ENCODE results near the gene NGEF.
"Not testable (repeated sequence)": the region's sequence is repeated elsewhere in the genome, so short reads cannot be mapped to it uniquely, and the experiment has no call there.

NGEF gene

GRCh38 chr2:232926431-232926939 lies 86.6 kb downstream of the NGEF start:
- DNase-seq = no peak

- DNase-seq = no peak
These were observed 87.3 kb downstream of the NGEF start for GRCh38 chr2:232925821-232926156.

- no peak for DNase-seq
These were observed 87.8 kb downstream of the NGEF start for GRCh38 chr2:232925153-232925820.

GRCh38 chr2:232924433-232924832 lies 88.6 kb downstream of the NGEF start:
- DNase-seq = no peak

- no peak for DNase-seq
These were observed 92.3 kb downstream of the NGEF start for GRCh38 chr2:232920760-232921159.

DNA sequence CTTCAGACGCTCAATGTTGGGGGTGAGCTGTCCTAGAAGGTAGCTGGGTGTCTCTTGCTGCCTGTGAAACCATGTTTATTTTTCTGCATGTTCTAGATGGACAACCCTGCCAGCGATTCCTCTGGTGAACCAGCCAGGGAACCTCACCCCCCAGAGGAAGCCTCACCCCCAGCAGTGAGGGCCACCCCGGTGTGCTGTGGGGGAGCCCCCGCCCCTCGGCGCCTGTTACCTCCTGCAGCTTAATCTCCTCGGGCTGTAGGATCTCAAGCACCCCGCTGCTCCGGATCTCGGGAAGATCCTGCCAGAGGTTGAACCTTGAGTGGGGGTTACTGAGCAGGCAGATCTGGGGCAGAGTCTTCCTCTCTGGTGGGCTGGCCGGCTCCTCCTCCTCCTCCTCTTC lies 93.0 kb downstream of the NGEF start:
- no peak for DNase-seq

DNA sequence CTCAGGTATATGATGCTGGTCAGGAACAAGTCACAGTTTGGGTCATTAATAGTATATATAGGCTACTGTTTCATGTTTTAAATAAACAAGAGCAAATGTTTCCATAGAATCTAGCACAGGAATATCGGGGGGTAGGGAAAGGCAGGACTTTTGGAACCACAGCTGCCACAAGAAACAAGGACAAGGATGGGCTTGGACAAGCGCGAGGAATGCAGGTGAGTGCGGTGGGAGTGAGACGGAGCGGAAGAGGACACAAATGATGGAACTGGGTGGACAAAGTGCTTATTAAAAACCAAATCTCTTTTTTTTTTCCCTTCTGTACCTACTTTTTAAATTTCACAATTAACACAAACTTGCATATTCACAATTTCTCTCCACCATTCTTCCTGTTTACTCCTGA lies 93.9 kb downstream of the NGEF start:
- DNase-seq = no peak

DNA sequence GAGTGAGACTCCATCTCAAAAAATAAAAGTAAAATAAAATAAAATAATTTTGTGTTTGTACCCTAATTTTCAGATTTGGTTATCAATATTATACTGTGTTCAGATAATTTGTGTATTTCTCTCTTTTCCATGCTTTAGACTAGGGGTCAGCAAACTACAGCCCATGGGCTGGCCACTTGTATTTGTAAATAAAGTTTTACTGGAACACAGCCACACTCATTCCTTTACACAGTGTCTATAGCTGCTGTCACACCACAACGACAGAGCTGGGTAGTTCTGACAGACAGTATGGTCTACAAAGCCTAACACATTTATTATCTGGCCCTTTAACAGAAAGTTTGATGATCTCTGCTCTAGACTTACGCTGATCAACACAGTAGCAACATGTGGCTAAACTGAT lies 99.2 kb downstream of the NGEF start:
- no peak for DNase-seq

DNA sequence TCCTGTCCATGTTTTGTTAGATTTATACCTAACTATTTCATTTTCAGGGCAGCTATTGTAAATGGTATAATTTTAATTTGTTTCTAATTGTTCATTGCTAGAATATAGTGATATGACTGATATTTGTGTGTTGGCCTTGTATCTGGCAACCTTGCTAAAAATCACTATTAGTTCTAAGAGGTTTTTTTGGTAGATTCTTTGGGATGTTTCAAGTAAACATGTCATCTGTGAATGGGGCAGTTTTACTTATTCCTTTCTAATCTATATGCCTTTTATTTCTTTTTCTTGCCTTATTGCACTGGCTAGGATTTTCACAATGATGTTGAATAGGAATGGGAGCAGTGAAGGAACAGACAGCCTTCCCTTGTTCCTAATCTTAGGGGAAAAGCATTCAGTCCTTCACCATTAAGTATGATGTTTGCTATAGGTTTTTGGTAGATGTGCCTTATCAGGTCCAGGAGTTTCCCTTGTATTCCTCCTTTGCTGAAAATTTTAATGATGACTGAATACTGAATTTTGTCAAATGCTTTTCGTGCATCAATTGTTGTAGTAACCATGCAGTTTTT lies 101.3 kb downstream of the NGEF start:
- DNase-seq = no peak

- DNase-seq = no peak
These were observed 102.7 kb downstream of the NGEF start for GRCh38 chr2:232910376-232910775.

DNA sequence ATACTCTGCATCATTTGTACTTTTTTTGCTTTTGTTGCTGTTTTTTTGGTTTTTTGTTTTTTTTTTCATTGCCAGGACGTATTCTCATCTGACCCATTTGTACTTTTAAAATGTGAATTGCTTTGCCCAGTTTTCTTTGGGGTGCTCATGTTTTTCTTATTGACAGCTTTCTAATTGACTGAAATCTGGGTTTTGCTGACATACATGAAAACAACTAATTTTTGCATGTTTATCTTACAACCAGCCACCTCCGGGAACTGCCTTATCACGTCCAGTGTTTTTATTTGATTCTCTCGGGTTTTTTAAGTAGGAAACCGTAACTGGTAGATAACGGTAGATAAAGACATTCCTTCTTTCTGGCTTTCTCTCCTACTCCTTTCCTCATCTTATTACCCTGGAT lies 104.4 kb downstream of the NGEF start:
- no peak for DNase-seq

GRCh38 chr2:232907718-232908085 lies 105.4 kb downstream of the NGEF start:
- DNase-seq = not testable (repeated sequence)

DNA sequence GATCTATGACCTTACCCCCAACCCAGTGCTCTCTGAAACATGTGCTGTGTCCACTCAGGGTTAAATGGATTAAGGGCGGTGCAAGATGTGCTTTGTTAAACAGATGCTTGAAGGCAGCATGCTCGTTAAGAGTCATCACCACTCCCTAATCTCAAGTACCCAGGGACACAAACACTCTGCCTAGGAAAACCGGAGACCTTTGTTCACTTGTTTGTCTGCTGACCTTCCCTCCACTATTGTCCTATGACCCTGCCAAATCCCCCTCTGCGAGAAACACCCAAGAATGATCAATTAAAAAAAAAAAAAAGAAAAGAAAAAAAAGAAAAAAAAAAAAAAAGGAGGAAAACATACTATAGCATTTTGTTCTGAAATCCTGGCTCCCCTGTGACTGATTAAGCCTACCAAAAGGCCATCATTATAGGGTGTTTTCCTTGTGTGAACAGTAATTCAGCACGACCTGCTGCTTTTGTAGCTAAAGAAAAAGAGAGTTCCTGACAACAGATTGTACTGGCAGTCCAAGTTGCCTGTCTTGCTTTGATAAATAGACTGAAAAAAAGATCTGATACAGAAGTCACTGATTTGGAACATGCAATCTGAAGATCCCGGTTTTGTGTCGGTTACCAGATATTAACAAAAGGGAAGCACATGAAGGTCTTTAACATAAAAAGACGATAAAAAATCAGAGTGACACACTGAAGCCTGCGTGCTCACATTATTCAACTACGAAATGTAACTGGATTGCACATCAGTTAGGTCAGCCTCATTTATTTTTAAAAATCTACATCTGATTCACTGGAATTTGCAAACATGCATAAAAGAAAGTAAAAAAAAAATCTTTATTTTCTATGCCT lies 106.0 kb downstream of the NGEF start:
- DNase-seq = not testable (repeated sequence)

- no peak for DNase-seq
These were observed 109.1 kb downstream of the NGEF start for GRCh38 chr2:232903989-232904388.

DNA sequence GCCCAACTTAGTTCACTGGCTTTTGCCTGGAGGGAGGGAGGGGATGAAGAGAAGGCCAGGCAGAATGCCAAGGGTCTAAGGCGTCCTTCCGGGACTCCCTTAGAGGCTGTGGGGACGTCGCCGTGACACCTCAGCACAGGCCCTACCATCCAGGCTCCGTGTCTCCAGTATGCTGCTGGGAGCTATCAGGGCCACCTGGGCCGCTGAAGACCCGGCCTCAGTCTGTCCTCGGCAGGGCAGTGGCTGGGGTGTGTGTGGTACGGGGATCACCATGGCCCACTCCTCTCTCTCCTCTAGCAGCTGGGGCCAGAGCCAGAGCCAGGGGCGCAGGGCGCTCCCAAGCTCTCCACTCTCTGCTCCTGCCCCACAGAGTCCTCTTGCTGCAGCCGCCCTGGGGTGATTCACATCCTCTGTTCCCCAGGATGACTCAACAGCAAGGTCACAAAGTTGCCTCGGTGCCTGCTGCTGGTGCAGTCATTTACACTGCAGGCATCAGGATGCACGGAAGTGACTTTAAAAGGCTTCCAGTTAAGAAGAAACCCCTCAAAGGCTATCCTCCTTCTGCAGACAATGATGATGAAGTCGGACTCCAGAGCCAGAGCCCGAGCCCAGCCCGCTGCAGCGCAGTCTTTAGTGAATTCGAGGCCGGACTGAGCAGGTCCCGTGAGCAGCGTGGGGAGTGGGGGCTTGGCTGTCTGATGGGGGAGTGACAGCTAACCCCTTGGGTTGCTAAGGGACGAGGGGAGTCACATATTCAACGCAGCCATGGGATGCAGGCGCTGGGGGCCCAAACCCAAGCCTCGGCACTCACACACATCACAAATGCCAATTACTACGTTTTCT lies 111.1 kb downstream of the NGEF start:
- DNase-seq = peak in 1 of 2 donors; percentile 40

GRCh38 chr2:232900811-232901735 lies 112.0 kb downstream of the NGEF start:
- DNase-seq = no peak

- no peak for DNase-seq
These were observed 114.2 kb downstream of the NGEF start for GRCh38 chr2:232898592-232899543.

GRCh38 chr2:232897598-232898408 lies 115.3 kb downstream of the NGEF start:
- no peak for DNase-seq

DNA sequence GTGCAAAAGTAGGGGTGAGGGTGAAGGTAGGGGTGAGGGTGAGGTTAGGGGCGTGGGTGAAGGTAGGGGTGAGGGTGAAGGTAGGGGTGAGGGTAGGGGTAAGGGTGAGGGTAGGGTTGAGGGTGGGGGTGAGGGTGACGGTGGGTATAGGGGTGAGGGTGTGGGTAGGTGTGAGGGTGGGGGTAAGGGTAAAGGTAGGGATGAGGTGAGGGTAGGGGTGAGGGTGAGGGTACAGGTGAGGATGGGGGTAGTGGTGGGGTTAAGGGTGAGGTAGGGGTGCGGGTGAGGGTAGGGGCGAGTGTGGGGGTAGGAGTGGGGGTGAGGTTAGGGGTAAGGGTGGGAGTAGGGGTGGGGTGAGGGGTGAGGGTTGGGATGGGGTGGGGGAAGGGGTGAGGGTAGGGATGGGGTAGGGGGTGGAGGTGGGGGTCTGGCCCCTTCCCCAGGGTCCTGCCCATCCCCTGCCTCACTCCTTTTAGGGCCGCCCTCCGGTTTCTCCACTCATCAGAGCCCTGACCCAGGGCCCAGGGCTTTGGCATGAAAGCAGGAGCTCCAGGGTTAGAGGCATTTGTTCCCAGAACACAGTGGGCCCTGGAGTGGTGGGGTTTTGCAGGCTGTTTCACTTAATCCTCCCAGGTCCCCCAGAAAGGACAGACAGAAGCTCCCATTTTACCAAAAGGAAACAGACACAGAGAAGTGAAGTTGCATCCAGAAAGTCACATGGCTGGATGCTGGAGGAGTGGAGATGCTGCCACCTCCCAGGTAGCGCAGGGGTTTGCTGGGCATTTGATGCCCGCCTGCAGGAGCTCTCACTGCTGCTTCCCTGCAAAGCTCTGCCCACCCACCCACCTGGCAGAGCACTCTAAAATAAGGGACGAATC lies 116.1 kb downstream of the NGEF start:
- DNase-seq = no peak
